GM12892 (cell line): ENCODE measurements around the gene SHTN1.

Experiments used
- POLR2A ChIP-seq: IDR thresholded peaks from 2 replicates; pipeline ENCODE4 v1.6.1; 2011; ENCODE audit warnings: low read depth, low read length, control low read depth
- POLR2AphosphoS5 ChIP-seq: IDR thresholded peaks from 2 replicates; pipeline ENCODE4 v1.6.1; 2011; ENCODE audit warnings: low read depth, low read length, control low read depth
- TAF1 ChIP-seq: IDR thresholded peaks from 2 replicates; pipeline ENCODE4 v1.6.1; 2011; ENCODE audit warnings: low read depth, mild to moderate bottlenecking, control low read depth, low read length, borderline replicate concordance

DNA sequence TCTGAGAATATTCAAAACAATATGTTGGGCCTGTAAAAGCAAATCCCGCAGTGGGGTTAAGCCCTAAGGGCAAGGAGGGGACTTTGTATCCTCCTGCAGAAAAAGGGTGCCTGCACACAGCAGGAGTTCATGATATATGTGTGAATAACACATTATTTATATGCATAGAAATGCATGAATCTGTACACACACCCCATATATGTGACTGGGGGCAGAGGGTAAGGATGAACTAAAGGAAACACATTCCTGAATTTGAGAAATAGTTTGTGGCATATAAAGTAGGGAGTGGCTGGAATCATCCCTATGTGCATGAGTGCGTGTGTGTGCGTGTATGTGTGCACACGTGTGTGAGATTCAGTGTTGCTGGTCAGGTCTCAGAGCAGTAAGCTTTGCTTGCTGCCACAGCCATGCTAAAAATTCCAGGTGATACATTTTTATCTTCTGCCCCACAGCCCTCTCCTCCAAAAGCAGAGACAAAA, 136.8 kb downstream of the SHTN1 start:
- TF ChIP-seq POLR2A (no peak), POLR2AphosphoS5 (no peak), TAF1 (no peak)
